Measurements from ENCODE around the gene MCM6.

DNA sequence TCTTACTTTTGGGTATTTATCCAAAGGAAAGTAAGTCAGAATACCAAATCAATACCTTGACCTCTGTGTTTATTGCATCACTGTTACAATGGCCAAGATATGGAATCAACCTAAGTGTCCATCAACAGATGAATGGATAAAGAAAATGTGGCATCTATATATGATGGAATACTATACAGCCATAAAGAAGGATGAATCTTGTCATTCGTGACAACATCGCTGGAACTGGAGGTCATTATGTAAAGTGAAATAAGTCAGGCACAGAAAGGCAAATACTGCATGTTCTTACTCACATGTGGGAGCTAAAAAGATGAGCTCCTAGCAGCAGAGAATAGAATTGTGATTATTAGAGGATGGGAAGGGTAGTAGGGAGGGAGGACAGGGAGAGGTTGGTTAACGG lies 73.9 kb downstream of the MCM6 start:
- TF ChIP-seq, protein P1, sequence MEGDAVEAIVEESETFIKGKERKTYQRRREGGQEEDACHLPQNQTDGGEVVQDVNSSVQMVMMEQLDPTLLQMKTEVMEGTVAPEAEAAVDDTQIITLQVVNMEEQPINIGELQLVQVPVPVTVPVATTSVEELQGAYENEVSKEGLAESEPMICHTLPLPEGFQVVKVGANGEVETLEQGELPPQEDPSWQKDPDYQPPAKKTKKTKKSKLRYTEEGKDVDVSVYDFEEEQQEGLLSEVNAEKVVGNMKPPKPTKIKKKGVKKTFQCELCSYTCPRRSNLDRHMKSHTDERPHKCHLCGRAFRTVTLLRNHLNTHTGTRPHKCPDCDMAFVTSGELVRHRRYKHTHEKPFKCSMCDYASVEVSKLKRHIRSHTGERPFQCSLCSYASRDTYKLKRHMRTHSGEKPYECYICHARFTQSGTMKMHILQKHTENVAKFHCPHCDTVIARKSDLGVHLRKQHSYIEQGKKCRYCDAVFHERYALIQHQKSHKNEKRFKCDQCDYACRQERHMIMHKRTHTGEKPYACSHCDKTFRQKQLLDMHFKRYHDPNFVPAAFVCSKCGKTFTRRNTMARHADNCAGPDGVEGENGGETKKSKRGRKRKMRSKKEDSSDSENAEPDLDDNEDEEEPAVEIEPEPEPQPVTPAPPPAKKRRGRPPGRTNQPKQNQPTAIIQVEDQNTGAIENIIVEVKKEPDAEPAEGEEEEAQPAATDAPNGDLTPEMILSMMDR (IDR thresholded peaks at IDR 0.05) = no peak
- TF ChIP-seq POLR2AphosphoS5 (IDR thresholded peaks at IDR 0.05) = no peak
- TF ChIP-seq POLR2A (IDR thresholded peaks at IDR 0.05) = no peak

Measured in sigmoid colon (tissue), 4 donors.